Esophagus squamous epithelium (tissue), 4 donors: ENCODE results near the gene BIRC2.
A peak's percentile ranks its signal among the peaks of the same experiment; 100 is the strongest.

Experiments used
- CTCF ChIP-seq, 6 experiments: fragments of 450-650 bp in 4 of 6; fragments of 200-600 bp in 2 of 6; sonication (generic) in 2 of 6; IDR thresholded peaks; one replicate each; pipeline ENCODE4 v1.5.1; 2016 to 2019; ENCODE audit warnings: antibody characterized with exemption in 6 of 6, mild to moderate bottlenecking in 4 of 6, moderate library complexity in 4 of 6
- POLR2A ChIP-seq, 4 donors: fragments of 450-650 bp; IDR thresholded peaks; one replicate each; pipeline ENCODE4 v1.6.1; 2017; ENCODE audit warnings: antibody characterized with exemption in 4 of 4, mild to moderate bottlenecking in 4 of 4, moderate library complexity in 3 of 4

DNA sequence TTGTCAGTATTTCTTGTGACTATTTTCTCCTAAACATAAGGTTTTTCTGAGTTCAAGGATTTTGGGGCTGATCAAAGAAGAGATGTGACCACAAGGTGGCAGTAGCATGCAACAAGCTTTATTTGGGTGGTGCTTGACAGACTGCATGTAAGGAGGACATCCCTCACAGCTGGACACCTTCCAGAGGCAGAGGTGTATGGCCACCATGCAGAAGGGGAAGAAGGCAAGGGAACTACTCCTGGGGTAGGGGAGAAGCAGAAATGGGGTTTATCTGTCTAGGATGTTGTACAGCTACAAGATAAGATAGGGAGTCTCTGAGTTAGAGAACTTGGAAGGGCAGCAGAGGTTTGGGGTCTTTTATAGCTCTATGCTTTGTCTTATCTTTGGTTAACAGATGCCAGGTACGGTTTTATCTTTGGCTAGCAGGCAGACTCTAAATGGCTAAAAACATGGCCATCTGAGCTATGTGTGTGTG, 5.1 kb upstream of the BIRC2 start:
- TF ChIP-seq CTCF (IDR thresholded peaks at IDR 0.05): peak; percentile 68 to 82 (median 72)
- no peak for TF ChIP-seq POLR2A (IDR thresholded peaks at IDR 0.05)
